ENCODE data around the gene WDR45B.
"Not testable (repeated sequence)": the region's sequence is repeated elsewhere in the genome, so short reads cannot be mapped to it uniquely, and the experiment has no call there.

The WDR45B gene

GRCh38 chr17:82577300-82577699 lies 70.9 kb downstream of the WDR45B start:
- DNase-seq: no peak

GRCh38 chr17:82575581-82576221 lies 72.5 kb downstream of the WDR45B start:
- DNase-seq: not testable (repeated sequence)

GRCh38 chr17:82574041-82574440 lies 74.2 kb downstream of the WDR45B start:
- no peak for DNase-seq

- no peak for DNase-seq
Observed at GRCh38 chr17:82571855-82572254, 76.4 kb downstream of the WDR45B start.

DNA sequence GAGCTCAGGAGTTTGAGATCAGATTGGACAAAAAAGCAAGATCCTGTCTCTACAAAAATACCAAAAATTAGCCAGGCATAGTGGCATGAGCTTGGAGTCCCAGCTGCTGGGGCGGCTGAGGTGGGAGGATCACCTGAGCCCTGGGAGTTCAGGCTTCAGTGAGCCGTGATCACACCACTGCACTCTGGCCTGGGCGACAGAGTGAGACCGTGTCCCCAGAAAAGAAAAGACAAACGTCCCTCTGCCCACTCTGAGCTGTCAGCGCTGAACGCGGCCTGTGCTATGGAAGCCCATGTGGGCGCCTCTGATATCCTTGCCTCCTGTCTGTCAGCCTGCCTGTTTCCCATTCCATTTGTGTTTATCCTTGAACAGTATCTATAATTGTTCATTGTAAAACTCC lies 78.0 kb downstream of the WDR45B start:
- DNase-seq: no peak

- no peak for DNase-seq
Observed at GRCh38 chr17:82569621-82570020, 78.6 kb downstream of the WDR45B start.

DNA sequence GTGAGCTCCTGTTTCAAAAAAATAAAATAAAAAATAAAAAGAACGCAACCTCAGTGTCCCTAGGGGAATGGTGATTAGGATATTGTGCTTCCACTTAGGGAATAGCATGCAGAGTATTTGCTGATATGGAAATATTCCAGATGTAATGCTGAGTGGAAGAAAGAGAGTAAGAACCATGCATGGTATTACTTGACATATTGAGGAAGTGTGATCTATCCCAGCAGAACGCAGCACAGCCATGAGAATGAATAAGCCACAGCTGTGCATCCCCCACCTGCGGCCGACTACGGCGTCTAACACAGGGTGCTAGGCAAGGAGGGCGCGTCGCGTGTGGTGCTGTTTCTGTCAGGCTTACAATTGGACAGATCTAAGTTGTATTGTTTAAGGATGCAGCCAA lies 79.2 kb downstream of the WDR45B start:
- DNase-seq: no peak

DNA sequence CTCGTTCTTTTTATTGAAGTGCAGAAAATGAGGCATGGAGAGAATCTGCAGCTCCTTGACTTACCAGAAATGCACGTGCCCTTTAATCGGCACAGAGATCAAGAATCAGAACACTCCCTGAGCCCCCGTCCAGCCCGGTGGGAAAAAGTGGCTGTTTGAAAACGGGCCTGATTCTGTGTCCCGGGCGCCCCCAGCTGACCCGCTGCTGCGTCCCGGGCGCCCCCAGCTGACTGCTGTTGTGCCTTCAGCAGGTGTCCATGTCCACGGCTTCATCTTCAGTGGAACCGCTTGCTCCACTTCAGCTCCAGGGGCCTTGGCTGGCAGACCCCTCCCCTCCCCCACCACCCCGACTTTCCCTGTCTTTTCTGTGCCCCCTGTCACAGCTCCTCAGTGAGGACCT lies 81.0 kb downstream of the WDR45B start:
- DNase-seq: no peak

- DNase-seq: no peak
Observed at GRCh38 chr17:82566129-82566960, 81.9 kb downstream of the WDR45B start.

DNA sequence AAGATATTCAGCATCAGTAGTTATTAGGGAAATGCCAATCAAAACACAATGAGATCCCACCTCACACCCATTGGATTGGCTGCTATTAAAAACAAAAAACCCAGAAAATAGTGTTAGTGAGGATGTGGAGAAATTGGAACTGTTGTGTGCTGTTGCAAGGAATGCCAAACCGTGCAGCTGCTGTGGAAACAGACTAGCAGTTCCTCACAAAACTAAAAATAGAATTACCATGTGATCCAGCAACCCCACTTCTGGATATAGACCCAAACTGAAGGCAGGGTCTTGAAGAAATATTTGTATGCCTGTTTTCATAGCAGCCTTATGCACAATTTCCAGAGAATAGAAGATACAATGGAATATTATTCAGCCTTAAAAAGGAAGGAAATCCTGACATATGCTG lies 82.7 kb downstream of the WDR45B start:
- DNase-seq: no peak

Measured in stimulated activated naive CD4-positive, alpha-beta T cell treated with Interleukin-2 at 50 U/mL for 16 hours (primary cell).